ENCODE results near the gene MRTFA.

The MRTFA gene

DNA sequence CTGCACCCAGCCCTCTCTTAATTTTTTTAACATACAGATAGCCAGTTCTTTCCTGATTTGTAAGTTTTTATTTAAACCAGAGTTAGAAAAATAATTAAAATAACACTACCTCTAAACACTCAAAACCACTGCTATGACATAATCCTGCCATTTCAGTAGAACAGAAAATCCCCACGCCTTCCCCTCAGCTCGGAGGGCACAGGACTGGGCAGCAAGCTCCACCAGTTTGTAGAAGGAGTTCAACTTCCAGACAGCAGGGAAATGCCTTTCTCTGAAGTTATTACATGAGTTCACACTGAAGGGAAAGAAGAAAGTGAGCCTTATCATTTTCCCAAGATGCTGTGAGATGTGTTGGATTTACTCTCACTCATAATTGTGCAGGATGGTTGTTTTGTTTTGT lies 114.4 kb downstream of the MRTFA start:
- TF ChIP-seq, protein P1, sequence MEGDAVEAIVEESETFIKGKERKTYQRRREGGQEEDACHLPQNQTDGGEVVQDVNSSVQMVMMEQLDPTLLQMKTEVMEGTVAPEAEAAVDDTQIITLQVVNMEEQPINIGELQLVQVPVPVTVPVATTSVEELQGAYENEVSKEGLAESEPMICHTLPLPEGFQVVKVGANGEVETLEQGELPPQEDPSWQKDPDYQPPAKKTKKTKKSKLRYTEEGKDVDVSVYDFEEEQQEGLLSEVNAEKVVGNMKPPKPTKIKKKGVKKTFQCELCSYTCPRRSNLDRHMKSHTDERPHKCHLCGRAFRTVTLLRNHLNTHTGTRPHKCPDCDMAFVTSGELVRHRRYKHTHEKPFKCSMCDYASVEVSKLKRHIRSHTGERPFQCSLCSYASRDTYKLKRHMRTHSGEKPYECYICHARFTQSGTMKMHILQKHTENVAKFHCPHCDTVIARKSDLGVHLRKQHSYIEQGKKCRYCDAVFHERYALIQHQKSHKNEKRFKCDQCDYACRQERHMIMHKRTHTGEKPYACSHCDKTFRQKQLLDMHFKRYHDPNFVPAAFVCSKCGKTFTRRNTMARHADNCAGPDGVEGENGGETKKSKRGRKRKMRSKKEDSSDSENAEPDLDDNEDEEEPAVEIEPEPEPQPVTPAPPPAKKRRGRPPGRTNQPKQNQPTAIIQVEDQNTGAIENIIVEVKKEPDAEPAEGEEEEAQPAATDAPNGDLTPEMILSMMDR (conservative IDR thresholded peaks at IDR 0.05; ENCODE audit: control insufficient read depth, insufficient read depth, low read depth, low read length) = no peak
- DNase-seq (ENCODE audit: low read depth) = no peak
- no peak overlapping the region for H3K4me3 ChIP-seq (ENCODE audit: control insufficient read depth, low read depth, low read length)

DNA sequence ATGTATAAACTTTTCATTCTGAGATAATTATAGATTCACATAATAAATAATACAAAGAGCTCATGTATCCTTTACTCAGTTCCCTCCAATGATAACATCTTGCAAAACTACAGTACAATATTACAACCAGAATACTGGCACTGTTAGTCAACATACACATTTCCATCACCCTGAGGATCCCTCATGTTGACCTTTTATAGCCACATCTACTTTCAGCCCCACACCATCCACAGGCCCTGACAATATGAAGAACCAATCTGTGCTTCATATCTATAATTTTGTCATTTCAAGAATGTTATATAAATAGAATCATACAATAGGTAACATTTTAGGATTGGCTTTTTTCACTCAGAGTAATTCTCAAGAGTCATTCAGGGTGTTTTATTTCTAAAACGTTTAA lies 115.5 kb downstream of the MRTFA start:
- no peak overlapping the region for H3K4me3 ChIP-seq (ENCODE audit: control insufficient read depth, low read depth, low read length)
- DNase-seq (ENCODE audit: low read depth) = no peak
- TF ChIP-seq, protein P1 (conservative IDR thresholded peaks at IDR 0.05; ENCODE audit: control insufficient read depth, insufficient read depth, low read depth, low read length) = no peak

DNA sequence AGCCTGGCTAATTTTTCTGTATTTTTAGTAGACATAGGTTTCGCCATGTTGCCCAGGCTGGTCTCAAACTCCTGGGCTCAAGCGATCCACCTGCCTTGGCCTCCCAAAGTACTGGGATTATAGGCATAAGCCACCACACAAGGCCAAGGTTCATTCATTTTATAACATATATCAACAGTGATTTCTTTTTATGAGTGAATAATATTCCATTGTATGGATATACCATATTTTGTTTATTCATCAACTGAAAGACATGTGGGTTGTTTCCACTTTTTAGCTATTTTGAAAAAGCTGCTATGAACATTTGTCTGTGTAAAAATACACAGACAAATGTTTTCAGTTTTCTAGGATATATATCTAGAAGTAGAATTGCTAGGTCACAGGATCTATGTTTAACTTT lies 116.0 kb downstream of the MRTFA start:
- TF ChIP-seq, protein P1 (conservative IDR thresholded peaks at IDR 0.05; ENCODE audit: control insufficient read depth, insufficient read depth, low read depth, low read length) = no peak
- no peak for DNase-seq (ENCODE audit: low read depth)
- no peak overlapping the region for H3K4me3 ChIP-seq (ENCODE audit: control insufficient read depth, low read depth, low read length)

DNA sequence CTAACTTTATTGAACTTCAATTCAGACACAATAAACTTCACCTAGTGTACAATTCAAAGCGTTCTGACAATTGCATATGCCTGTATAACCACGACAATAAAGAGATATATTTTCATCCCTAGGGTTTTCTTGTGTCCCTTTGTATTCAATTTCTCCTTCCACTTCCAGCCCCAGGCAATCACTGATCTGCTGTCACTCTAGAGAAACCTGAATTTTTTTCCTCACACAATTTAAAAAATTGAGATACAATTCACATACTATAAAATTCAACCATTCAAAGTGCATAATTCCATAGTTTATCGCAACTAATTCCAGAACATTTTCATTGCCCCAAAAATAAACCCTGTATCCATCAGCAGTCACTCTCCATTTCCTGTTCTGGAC lies 116.6 kb downstream of the MRTFA start:
- DNase-seq (ENCODE audit: low read depth) = no peak

DNA sequence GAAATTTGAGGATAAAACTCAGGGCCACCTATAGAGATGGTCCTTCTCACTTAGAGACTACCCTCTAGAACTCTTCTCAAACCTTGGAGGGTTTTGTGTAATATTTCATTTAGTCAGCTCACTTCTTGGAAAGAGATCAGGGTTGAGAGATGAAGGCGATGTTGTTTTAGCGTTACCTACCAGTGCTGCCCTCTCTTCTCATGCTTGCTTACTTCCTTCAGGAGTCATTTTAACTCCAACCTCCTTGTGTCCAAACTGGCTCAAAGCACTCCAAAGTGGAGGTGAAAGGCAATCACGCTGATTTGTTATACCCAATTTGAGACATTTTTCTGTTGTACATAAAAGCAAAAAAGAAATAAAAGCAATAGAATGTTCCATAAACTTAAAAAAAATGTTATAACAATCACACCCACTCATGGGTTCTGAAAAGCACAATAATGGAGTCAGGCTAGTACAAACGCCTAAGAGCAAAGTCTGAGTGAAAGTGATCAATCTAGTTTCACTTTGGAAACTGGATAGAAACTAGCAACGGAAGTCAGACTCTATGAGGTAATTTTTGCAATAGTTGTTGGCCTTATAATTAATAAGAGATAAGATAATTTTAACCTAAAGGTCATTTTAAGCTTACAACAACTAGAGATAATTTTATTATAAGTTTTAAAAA lies 117.1 kb downstream of the MRTFA start:
- TF ChIP-seq, protein P1 (conservative IDR thresholded peaks at IDR 0.05; ENCODE audit: control insufficient read depth, insufficient read depth, low read depth, low read length) = no peak
- no peak overlapping the region for H3K4me3 ChIP-seq (ENCODE audit: control insufficient read depth, low read depth, low read length)
- no peak for DNase-seq (ENCODE audit: low read depth)

More for the DNA sequence above, 116.6 kb downstream of the MRTFA start:
- TF ChIP-seq, protein P1 (conservative IDR thresholded peaks at IDR 0.05; ENCODE audit: control insufficient read depth, insufficient read depth, low read depth, low read length) = no peak
- H3K4me3 ChIP-seq (ENCODE audit: control insufficient read depth, low read depth, low read length) = no peak overlapping the region

DNA sequence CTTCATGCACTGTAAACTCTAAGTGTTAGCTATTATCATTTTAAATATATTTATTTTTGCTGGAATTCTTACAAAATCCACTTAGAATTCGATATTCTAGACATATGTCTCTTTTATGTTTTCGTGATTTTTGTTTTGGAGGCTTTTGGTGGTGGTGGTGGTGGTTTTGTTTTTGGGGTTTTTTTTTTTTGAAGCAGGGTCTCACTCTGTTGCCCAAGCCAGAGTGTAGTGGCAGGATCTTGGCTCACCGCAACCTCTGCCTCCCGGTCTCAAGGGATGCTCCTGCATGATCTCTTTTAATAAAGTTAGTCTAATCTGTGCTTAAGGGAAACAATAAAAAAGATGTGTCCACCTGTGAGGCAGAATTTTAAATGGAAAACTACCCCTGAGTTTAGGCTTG lies 117.7 kb downstream of the MRTFA start:
- no peak for DNase-seq (ENCODE audit: low read depth)
- TF ChIP-seq, protein P1 (conservative IDR thresholded peaks at IDR 0.05; ENCODE audit: control insufficient read depth, insufficient read depth, low read depth, low read length) = no peak
- no peak overlapping the region for H3K4me3 ChIP-seq (ENCODE audit: control insufficient read depth, low read depth, low read length)

DNA sequence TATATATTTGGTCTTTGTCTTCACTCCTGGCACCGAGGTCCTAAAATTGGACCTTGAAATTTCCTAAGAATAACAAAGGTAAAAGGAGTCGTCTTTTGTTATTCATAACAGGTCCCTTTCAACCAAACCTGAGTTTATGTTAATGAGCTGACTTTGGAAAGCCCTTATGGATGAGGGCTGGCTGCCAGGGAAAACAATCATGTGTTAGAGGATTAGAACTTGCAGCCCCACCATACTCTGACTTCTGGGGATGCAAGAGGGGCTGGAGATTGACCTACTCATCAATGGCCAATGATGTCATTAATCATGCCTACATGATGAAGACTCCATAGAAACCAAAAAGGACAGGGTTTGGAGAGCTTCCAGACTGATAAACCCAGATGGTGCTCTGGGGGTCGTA lies 118.9 kb downstream of the MRTFA start:
- no peak overlapping the region for H3K4me3 ChIP-seq (ENCODE audit: control insufficient read depth, low read depth, low read length)
- DNase-seq (ENCODE audit: low read depth) = no peak
- TF ChIP-seq, protein P1 (conservative IDR thresholded peaks at IDR 0.05; ENCODE audit: control insufficient read depth, insufficient read depth, low read depth, low read length) = no peak
